WTC11 (cell line): Measurements from ENCODE around the gene VPS41. TPM values are rescaled to one million over a fixed set of nuclear protein-coding genes. Genes with fewer than 3 reads are reported as not detected.
A peak's percentile ranks its signal among the peaks of the same experiment; 100 is the strongest.

Source experiments
- ATAC-seq: fragments of 200-7000 bp; cut with Tn5 transposase; 2 replicates; pipeline ENCODE4 v1.10.0; 2021; ENCODE audit warnings: mild to moderate bottlenecking, moderate library complexity
- CTCF ChIA-PET: fragments of 300-600 bp; sonication (Branson Sonifier 250); formaldehyde crosslinking; loops from one replicate; lab custom pipeline; 2021; ENCODE audit warnings: antibody characterized with exemption; lab: Charles Lee
- POLR2A ChIA-PET: fragments of 350-600 bp; sonication (Branson Sonifier 250); formaldehyde crosslinking; loops from one replicate; lab custom pipeline; 2021; ENCODE audit warnings: antibody characterized with exemption; lab: Charles Lee
- DNase-seq: peaks from one replicate; pipeline ENCODE4 v3.0.0; 2021; ENCODE audit warnings: low spot score
- H3K27ac Mint-ChIP-seq: 2 replicates; pipeline ENCODE4 v1.8.0; 2021; ENCODE audit warnings: mixed read lengths
- H3K27me3 Mint-ChIP-seq: 2 replicates; pipeline ENCODE4 v1.8.0; 2021; ENCODE audit warnings: low read depth, mild to moderate bottlenecking, moderate library complexity, mixed read lengths
- H3K36me3 Mint-ChIP-seq: 2 replicates; pipeline ENCODE4 v1.8.0; 2021; ENCODE audit warnings: mixed read lengths
- H3K4me1 Mint-ChIP-seq: 2 replicates; pipeline ENCODE4 v1.8.0; 2022; ENCODE audit warnings: mixed read lengths
- H3K4me3 Mint-ChIP-seq: 2 replicates; pipeline ENCODE4 v1.8.0; 2021; ENCODE audit warnings: mild to moderate bottlenecking, moderate library complexity, mixed read lengths
- H3K9me3 Mint-ChIP-seq: 2 replicates; pipeline ENCODE4 v1.8.0; 2021; ENCODE audit warnings: mixed read lengths
- CBFB ChIP-seq: sonication (generic); formaldehyde crosslinking; IDR thresholded peaks from 2 replicates; pipeline ENCODE4 v1.8.1; 2022; ENCODE audit warnings: mild to moderate bottlenecking, low read depth, missing genetic modification reagents
- CREB1 ChIP-seq: sonication (generic); formaldehyde crosslinking; IDR thresholded peaks from 2 replicates; pipeline ENCODE4 v1.8.0; 2023; ENCODE audit warnings: mild to moderate bottlenecking, missing genetic modification reagents
- CREM ChIP-seq: sonication (generic); formaldehyde crosslinking; IDR thresholded peaks from 2 replicates; pipeline ENCODE4 v1.8.1; 2022; ENCODE audit warnings: mild to moderate bottlenecking, missing genetic modification reagents, moderate library complexity
- EMX1 ChIP-seq: fragments of 250-450 bp; sonication (Bioruptor Pico); IDR thresholded peaks from 2 replicates; pipeline ENCODE4 v1.8.0; 2021; ENCODE audit warnings: mild to moderate bottlenecking
- GABPB1 ChIP-seq: sonication (generic); formaldehyde crosslinking; IDR thresholded peaks from 2 replicates; pipeline ENCODE4 v1.8.1; 2023; ENCODE audit warnings: mild to moderate bottlenecking, missing genetic modification reagents
- NR2C2 ChIP-seq: sonication (generic); formaldehyde crosslinking; IDR thresholded peaks from 2 replicates; pipeline ENCODE4 v1.8.0; 2022; ENCODE audit warnings: mild to moderate bottlenecking, missing genetic modification reagents
- PRRX2 ChIP-seq: fragments of 250-450 bp; sonication (Bioruptor Pico); IDR thresholded peaks from 2 replicates; pipeline ENCODE4 v1.8.0; 2021; ENCODE audit warnings: mild to moderate bottlenecking
- TEAD1 ChIP-seq: sonication (generic); formaldehyde crosslinking; IDR thresholded peaks from 2 replicates; pipeline ENCODE4 v1.8.0; 2022; ENCODE audit warnings: mild to moderate bottlenecking, missing genetic modification reagents
- ZNF671 ChIP-seq: fragments of 250-450 bp; sonication (Bioruptor Pico); IDR thresholded peaks from 2 replicates; pipeline ENCODE4 v1.8.0; 2021; ENCODE audit warnings: mild to moderate bottlenecking
- total RNA-seq: library from RNA; stranded (reverse); gene quantifications from 3 replicates; pipeline ENCODE4 v1.2.3, GENCODE V29; 2021
- TF ChIP-seq, protein P1 (sequence below): sonication (generic); formaldehyde crosslinking; IDR thresholded peaks from 2 replicates; pipeline ENCODE4 v1.8.1; 2022; ENCODE audit warnings: missing genetic modification reagents, borderline replicate concordance
- TF ChIP-seq, protein P2 (sequence below): sonication (generic); formaldehyde crosslinking; IDR thresholded peaks from 2 replicates; pipeline ENCODE4 v1.8.1; 2022; ENCODE audit warnings: mild to moderate bottlenecking, moderate library complexity, missing genetic modification reagents
- TF ChIP-seq, protein P3 (sequence below): sonication (generic); formaldehyde crosslinking; IDR thresholded peaks from 2 replicates; pipeline ENCODE4 v1.8.0; 2022; ENCODE audit warnings: mild to moderate bottlenecking, missing genetic modification reagents
- TF ChIP-seq, protein P4 (sequence below): fragments of 200-600 bp; IDR thresholded peaks from 2 replicates; pipeline ENCODE4 v1.8.0; 2022; ENCODE audit warnings: antibody characterized with exemption
- TF ChIP-seq, protein P5 (sequence below): fragments of 250-450 bp; sonication (Bioruptor Pico); IDR thresholded peaks from 2 replicates; pipeline ENCODE4 v2.1.2; 2022; ENCODE audit warnings: mild to moderate bottlenecking, moderate library complexity
- TF ChIP-seq, protein P6 (sequence below): sonication (generic); formaldehyde crosslinking; IDR thresholded peaks from 2 replicates; pipeline ENCODE4 v1.8.1; 2023; ENCODE audit warnings: mild to moderate bottlenecking, missing genetic modification reagents
- TF ChIP-seq, protein P7 (sequence below): sonication (generic); formaldehyde crosslinking; conservative IDR thresholded peaks from 2 replicates; pipeline ENCODE4 v1.8.1; 2022; ENCODE audit warnings: mild to moderate bottlenecking, missing genetic modification reagents
- TF ChIP-seq, protein P8 (sequence below): sonication (generic); formaldehyde crosslinking; IDR thresholded peaks from 2 replicates; pipeline ENCODE4 v1.8.0; 2023; ENCODE audit warnings: missing genetic modification reagents

VPS41 gene
- total RNA-seq, 1 experiment from 2014 or later = 50.3 TPM

DNA sequence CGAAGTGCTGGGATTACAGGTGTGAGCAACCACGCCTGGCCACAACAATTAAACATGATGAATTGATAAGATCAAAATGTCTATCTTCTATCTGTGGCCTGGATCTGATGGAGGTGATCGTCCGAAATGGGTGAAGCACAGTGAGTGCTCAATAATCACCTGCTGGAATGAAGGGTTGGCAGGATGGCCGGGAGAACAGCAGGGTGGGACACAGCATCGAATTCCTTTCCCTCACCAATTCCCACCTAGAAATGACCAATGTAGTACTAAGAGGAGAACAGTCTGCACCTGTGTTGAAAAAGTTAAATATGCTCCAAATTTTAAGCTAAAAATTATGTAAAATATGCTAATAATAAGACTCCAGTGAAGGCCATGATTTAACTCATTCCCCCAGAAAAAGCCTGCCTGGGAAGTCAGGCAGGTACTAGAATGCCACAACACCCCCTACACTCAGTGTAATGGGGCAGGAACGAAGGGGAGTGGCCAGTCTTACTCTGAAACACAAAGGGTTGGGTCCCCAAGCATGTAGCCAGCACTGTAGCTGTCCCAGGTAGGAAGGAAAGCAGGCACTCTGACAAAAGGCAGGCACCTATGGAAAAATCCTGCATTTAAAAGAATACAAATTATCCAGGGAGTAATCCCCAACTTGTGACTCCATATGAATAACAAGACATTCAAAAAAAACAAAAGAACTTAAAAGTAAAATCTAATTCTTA, 110.3 kb downstream of the VPS41 start (continued):
- TF ChIP-seq, protein P1, sequence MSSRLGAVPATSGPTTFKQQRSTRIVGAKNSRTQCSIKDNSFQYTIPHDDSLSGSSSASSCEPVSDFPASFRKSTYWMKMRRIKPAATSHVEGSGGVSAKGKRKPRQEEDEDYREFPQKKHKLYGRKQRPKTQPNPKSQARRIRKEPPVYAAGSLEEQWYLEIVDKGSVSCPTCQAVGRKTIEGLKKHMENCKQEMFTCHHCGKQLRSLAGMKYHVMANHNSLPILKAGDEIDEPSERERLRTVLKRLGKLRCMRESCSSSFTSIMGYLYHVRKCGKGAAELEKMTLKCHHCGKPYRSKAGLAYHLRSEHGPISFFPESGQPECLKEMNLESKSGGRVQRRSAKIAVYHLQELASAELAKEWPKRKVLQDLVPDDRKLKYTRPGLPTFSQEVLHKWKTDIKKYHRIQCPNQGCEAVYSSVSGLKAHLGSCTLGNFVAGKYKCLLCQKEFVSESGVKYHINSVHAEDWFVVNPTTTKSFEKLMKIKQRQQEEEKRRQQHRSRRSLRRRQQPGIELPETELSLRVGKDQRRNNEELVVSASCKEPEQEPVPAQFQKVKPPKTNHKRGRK (CRISPR knock-in tag) = no peak
- TF ChIP-seq CREM (CRISPR knock-in tag) (no peak), GABPB1 (no peak)
- TF ChIP-seq, protein P2, sequence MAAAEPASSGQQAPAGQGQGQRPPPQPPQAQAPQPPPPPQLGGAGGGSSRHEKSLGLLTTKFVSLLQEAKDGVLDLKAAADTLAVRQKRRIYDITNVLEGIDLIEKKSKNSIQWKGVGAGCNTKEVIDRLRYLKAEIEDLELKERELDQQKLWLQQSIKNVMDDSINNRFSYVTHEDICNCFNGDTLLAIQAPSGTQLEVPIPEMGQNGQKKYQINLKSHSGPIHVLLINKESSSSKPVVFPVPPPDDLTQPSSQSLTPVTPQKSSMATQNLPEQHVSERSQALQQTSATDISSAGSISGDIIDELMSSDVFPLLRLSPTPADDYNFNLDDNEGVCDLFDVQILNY (CRISPR knock-in tag) = no peak

DNA sequence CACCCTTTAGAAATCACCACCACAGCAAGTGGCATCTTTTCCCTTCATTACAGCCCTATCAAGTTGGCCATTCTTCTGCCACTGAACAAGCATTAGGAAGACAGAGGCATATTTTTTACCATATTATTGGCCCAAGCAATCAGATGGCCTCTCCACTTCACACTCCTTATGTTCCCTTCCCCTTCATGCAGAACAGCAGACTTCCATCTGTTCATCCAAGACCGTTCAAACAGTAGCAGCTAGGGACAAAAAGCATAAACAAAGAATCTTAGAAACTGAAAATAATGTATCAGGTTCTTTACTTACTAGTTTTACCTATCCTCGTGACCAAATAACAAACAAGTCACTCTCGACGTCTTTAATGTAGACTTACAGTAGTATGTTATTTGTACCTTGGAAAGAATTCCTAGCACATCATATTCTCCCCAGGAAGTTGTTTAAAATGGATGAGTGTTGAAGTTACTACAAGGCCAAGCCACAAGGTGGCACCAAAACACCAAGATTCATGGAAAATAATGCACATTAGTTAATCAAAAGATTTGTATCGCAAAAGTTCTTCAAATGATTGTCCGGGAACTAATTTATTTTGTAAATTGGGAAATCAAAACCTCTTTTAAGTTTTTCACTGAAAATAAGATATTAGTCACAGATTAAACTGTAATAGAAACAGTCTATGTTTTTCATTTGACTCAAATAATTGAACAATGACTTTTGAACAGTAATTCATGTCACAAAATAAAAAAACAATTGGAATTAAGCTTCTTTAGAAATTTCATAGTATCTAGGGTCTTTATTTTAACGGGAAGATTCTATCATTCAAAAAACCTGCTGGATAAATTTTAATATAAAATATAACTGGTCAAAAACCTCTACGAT, 112.1 kb downstream of the VPS41 start:
- peak overlapping the region; percentile 4; the same call in 1 of the 2 replicates for H3K27ac Mint-ChIP-seq
- H3K4me3 Mint-ChIP-seq = no peak overlapping the region
- H3K27me3 Mint-ChIP-seq = no peaks in the 10 kb centered on the region
- peaks cover 37% of the 10 kb centered on the region for H3K4me1 Mint-ChIP-seq
- POLR2A ChIA-PET = no interaction called here
- ATAC-seq (no peak), DNase-seq (peak; percentile 45)
- H3K36me3 Mint-ChIP-seq = peaks cover 2% of the 10 kb centered on the region; the same call in 1 of the 2 replicates
- CTCF ChIA-PET = interaction anchor here (1.5 kb wide), 1 partner anchor 723 kb away, joined by 3 read pairs; no protein-coding TSS in a partner anchor
- TF ChIP-seq, protein P3, sequence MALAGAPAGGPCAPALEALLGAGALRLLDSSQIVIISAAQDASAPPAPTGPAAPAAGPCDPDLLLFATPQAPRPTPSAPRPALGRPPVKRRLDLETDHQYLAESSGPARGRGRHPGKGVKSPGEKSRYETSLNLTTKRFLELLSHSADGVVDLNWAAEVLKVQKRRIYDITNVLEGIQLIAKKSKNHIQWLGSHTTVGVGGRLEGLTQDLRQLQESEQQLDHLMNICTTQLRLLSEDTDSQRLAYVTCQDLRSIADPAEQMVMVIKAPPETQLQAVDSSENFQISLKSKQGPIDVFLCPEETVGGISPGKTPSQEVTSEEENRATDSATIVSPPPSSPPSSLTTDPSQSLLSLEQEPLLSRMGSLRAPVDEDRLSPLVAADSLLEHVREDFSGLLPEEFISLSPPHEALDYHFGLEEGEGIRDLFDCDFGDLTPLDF (CRISPR knock-in tag) = no peak
- TF ChIP-seq, protein P4, sequence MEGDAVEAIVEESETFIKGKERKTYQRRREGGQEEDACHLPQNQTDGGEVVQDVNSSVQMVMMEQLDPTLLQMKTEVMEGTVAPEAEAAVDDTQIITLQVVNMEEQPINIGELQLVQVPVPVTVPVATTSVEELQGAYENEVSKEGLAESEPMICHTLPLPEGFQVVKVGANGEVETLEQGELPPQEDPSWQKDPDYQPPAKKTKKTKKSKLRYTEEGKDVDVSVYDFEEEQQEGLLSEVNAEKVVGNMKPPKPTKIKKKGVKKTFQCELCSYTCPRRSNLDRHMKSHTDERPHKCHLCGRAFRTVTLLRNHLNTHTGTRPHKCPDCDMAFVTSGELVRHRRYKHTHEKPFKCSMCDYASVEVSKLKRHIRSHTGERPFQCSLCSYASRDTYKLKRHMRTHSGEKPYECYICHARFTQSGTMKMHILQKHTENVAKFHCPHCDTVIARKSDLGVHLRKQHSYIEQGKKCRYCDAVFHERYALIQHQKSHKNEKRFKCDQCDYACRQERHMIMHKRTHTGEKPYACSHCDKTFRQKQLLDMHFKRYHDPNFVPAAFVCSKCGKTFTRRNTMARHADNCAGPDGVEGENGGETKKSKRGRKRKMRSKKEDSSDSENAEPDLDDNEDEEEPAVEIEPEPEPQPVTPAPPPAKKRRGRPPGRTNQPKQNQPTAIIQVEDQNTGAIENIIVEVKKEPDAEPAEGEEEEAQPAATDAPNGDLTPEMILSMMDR = peak; percentile 62
- no peaks in the 10 kb centered on the region for H3K9me3 Mint-ChIP-seq

DNA sequence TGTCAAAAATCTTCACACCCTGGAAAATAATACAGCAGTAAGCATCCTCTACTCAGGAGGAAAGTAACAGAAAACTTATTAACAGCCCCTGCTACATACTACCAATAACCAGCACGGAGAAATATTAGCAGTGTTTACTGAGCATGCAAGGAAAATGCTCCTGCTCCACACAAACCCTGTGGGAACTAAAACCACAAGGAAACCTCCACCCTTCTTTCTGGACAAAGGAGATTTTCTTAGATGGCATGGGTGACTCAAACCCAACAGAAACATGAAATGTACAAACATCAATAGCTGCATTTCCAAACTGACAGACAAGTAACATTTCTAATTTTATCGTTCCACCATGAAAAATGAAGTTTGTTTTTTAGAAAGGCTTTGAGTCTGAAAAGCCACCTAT, 113.4 kb downstream of the VPS41 start:
- Mint-ChIP-seq H3K36me3 (peaks cover 2% of the 10 kb centered on the region; the same call in 1 of the 2 replicates), H3K27me3 (no peaks in the 10 kb centered on the region), H3K9me3 (no peaks in the 10 kb centered on the region), H3K4me1 (peaks cover 34% of the 10 kb centered on the region), H3K4me3 (no peak overlapping the region), H3K27ac (0 out of 2 replicates have a peak overlapping the region, but pooled peaks have one; percentile 11)
- ChIA-PET POLR2A (no interaction called here), CTCF (interaction anchor here (1.6 kb wide), 1 partner anchor 658 kb away, joined by 7 read pairs; no protein-coding TSS in a partner anchor)
- no peak for ATAC-seq
- DNase-seq = no peak
- TF ChIP-seq EMX1 (CRISPR knock-in tag) (no peak), CREM (CRISPR knock-in tag) (no peak), ZNF671 (CRISPR knock-in tag) (no peak), TEAD1 (CRISPR knock-in tag) (no peak), CBFB (CRISPR knock-in tag) (no peak), NR2C2 (CRISPR knock-in tag) (no peak), PRRX2 (CRISPR knock-in tag) (no peak), CREB1 (no peak)
- TF ChIP-seq, protein P5, sequence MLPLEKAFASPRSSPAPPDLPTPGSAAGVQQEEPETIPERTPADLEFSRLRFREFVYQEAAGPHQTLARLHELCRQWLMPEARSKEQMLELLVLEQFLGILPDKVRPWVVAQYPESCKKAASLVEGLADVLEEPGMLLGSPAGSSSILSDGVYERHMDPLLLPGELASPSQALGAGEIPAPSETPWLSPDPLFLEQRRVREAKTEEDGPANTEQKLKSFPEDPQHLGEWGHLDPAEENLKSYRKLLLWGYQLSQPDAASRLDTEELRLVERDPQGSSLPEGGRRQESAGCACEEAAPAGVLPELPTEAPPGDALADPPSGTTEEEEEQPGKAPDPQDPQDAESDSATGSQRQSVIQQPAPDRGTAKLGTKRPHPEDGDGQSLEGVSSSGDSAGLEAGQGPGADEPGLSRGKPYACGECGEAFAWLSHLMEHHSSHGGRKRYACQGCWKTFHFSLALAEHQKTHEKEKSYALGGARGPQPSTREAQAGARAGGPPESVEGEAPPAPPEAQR (CRISPR knock-in tag) = no peak
- TF ChIP-seq, protein P4 = no peak
- TF ChIP-seq, protein P6, sequence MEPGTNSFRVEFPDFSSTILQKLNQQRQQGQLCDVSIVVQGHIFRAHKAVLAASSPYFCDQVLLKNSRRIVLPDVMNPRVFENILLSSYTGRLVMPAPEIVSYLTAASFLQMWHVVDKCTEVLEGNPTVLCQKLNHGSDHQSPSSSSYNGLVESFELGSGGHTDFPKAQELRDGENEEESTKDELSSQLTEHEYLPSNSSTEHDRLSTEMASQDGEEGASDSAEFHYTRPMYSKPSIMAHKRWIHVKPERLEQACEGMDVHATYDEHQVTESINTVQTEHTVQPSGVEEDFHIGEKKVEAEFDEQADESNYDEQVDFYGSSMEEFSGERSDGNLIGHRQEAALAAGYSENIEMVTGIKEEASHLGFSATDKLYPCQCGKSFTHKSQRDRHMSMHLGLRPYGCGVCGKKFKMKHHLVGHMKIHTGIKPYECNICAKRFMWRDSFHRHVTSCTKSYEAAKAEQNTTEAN = no peak
- TF ChIP-seq, protein P7, sequence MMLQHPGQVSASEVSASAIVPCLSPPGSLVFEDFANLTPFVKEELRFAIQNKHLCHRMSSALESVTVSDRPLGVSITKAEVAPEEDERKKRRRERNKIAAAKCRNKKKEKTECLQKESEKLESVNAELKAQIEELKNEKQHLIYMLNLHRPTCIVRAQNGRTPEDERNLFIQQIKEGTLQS = no peak
- TF ChIP-seq, protein P8, sequence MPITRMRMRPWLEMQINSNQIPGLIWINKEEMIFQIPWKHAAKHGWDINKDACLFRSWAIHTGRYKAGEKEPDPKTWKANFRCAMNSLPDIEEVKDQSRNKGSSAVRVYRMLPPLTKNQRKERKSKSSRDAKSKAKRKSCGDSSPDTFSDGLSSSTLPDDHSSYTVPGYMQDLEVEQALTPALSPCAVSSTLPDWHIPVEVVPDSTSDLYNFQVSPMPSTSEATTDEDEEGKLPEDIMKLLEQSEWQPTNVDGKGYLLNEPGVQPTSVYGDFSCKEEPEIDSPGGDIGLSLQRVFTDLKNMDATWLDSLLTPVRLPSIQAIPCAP (CRISPR knock-in tag) = no peak
